Measurements from ENCODE around the gene PCF11. TPM values are rescaled to one million over a fixed set of nuclear protein-coding genes. Genes with fewer than 3 reads are reported as not detected.

Gene PCF11
- total RNA-seq, 1 experiment from 2014 or later: 77.5 TPM

DNA sequence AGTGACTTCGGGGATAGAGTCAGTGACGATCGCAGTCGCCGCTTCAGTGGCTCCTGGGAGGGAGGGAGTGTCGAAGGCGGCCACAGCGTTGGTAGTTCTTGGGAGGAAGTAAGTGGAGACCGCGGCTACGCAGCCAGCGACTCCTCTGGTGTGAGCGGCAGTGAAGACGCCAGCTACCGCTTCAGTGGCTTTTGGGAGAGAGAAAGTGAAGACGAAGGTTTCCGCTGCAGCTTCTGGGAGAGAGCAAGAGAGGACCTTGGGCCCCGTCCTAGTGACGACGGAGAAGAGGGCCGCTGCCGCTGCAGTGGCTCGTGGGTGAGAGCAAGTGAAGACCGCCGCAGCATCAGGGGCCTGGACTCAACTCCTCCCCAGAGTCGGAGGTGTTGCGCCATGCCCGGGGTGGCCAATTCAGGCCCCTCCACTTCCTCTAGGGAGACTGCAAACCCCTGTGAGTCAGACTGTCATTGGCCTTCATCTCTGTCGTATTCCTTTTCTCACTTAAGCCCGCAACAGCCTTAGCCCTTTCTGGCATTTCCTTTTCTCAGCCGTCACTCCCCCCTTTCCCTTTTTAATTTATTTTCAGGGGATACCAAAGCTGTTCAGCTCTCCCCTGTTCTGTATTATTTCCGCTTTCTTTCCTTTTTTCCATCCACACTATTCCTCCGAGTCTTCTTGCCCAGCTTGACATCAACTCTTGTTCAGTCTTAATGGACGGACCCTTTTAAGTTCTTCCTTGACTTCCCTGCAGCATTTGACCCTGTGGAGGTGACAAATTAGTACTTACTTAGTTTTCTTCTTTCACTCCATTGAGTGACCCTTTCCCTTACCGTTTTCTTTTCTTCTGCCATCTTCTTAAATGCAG lies 37.6 kb downstream of the PCF11 start:
- peaks cover 23% of the 10 kb centered on the region for H3K36me3 ChIP-seq (ENCODE audit: insufficient read depth, low read length, poor library complexity, severe bottlenecking)
- CTCF ChIA-PET: no interaction called here
- POLR2A ChIA-PET (ENCODE audit: low non-redundant PET): no interaction called here
- no TSS peak for BruUV-seq (replicated peaks)
- DNase-seq (ENCODE audit: low spot score): peak; percentile 76
- intact Hi-C loops (cut with micrococcal nuclease; ENCODE audit: unreplicated experiment): no loop called here
- H3K4me1 ChIP-seq (ENCODE audit: insufficient read depth, low read length, poor library complexity, severe bottlenecking): peaks cover 7% of the 10 kb centered on the region
- H3K9me3 ChIP-seq (ENCODE audit: low read depth, low read length, poor library complexity, severe bottlenecking): no peaks in the 10 kb centered on the region
- no peaks in the 10 kb centered on the region for H3K27me3 ChIP-seq (replicated peaks; ENCODE audit: insufficient read depth, low read depth, low read length, poor library complexity)
- H3K4me3 ChIP-seq (ENCODE audit: low read depth, low read length, poor library complexity, severe bottlenecking): peak overlapping the region; percentile 90
- TF ChIP-seq EZH2 (IDR thresholded peaks at IDR 0.05; ENCODE audit: borderline replicate concordance, low read depth, low read length, poor library complexity, severe bottlenecking) (no peak), CTCF (conservative IDR thresholded peaks at IDR 0.05; ENCODE audit: low read depth, low read length) (no peak)
- H3K27ac ChIP-seq (ENCODE audit: low read depth, low read length, poor library complexity, severe bottlenecking): peak overlapping the region; percentile 91

DNA sequence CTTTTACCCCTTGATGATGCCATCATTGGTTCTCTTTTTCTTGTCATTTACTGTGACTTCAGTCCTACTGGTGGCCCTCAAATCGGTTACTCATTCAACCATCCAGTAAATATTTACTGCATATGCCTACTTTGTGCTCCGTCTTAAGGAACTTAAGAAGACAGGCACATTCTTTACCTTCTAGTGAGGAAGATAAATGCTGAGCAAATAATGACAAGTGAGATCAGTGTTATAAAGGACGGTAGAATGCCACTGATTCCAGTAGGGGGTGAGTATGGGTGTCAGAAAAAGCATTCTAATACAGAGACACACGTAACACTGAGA lies 38.2 kb downstream of the PCF11 start:
- CTCF ChIA-PET: no interaction called here
- no TSS peak for BruUV-seq (replicated peaks)
- TF ChIP-seq EZH2 (IDR thresholded peaks at IDR 0.05; ENCODE audit: borderline replicate concordance, low read depth, low read length, poor library complexity, severe bottlenecking): no peak
- TF ChIP-seq CTCF (conservative IDR thresholded peaks at IDR 0.05; ENCODE audit: low read depth, low read length): peak; percentile 27; the same call in 1 of the 2 replicates
- H3K27ac ChIP-seq (ENCODE audit: low read depth, low read length, poor library complexity, severe bottlenecking): peak overlapping the region; percentile 91
- no peaks in the 10 kb centered on the region for H3K9me3 ChIP-seq (ENCODE audit: low read depth, low read length, poor library complexity, severe bottlenecking)
- POLR2A ChIA-PET (ENCODE audit: low non-redundant PET): no interaction called here
- H3K36me3 ChIP-seq (ENCODE audit: insufficient read depth, low read length, poor library complexity, severe bottlenecking): peaks cover 23% of the 10 kb centered on the region
- DNase-seq (ENCODE audit: low spot score): peak; percentile 31
- no peaks in the 10 kb centered on the region for H3K27me3 ChIP-seq (replicated peaks; ENCODE audit: insufficient read depth, low read depth, low read length, poor library complexity)
- intact Hi-C loops (cut with micrococcal nuclease; ENCODE audit: unreplicated experiment): no loop called here
- peaks cover 7% of the 10 kb centered on the region for H3K4me1 ChIP-seq (ENCODE audit: insufficient read depth, low read length, poor library complexity, severe bottlenecking)
- H3K4me3 ChIP-seq (ENCODE audit: low read depth, low read length, poor library complexity, severe bottlenecking): peak overlapping the region; percentile 90

DNA sequence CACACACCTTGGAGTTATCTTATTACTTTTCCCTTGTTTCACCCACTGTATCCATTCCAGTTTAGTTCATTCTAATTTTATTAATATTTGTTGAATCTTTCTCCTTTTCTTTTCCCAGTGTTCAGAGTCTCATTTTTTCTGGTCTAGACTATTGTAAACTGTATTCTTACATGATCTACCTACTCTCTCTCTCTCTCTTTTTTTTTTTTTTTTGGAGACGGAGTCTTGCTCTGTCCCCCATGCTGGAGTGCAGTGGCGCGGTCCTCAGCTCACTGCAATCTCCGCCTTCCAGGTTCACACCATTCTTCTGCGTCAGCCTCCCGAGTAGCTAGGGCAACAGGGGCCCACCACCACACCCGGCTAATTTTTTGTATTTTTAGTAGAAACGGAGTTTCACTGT lies 38.7 kb downstream of the PCF11 start:
- H3K4me3 ChIP-seq (ENCODE audit: low read depth, low read length, poor library complexity, severe bottlenecking): peak overlapping the region; percentile 90
- intact Hi-C loops (cut with micrococcal nuclease; ENCODE audit: unreplicated experiment): no loop called here
- H3K27ac ChIP-seq (ENCODE audit: low read depth, low read length, poor library complexity, severe bottlenecking): no peak overlapping the region

More for the DNA sequence above, 38.7 kb downstream of the PCF11 start:
- ChIA-PET CTCF (no interaction called here), POLR2A (ENCODE audit: low non-redundant PET) (no interaction called here)
- no peak for DNase-seq (ENCODE audit: low spot score)
- Histone ChIP-seq H3K27me3 (replicated peaks; ENCODE audit: insufficient read depth, low read depth, low read length, poor library complexity) (no peaks in the 10 kb centered on the region), H3K36me3 (ENCODE audit: insufficient read depth, low read length, poor library complexity, severe bottlenecking) (peaks cover 18% of the 10 kb centered on the region), H3K9me3 (ENCODE audit: low read depth, low read length, poor library complexity, severe bottlenecking) (no peaks in the 10 kb centered on the region), H3K4me1 (ENCODE audit: insufficient read depth, low read length, poor library complexity, severe bottlenecking) (peaks cover 7% of the 10 kb centered on the region)
- no TSS peak for BruUV-seq (replicated peaks)
- TF ChIP-seq EZH2 (IDR thresholded peaks at IDR 0.05; ENCODE audit: borderline replicate concordance, low read depth, low read length, poor library complexity, severe bottlenecking) (no peak), CTCF (conservative IDR thresholded peaks at IDR 0.05; ENCODE audit: low read depth, low read length) (no peak)
